Peyer's patch (tissue), 4 donors: ENCODE measurements around the gene SLC30A2.

ENCODE experiments used
- CTCF ChIP-seq, 6 experiments: fragments of 450-650 bp in 4 of 6; fragments of 200-600 bp in 2 of 6; sonication (generic) in 1 of 6; IDR thresholded peaks; one replicate each; pipeline ENCODE4 v1.5.1; 2017 to 2019; ENCODE audit warnings: antibody characterized with exemption in 6 of 6, mild to moderate bottlenecking in 3 of 6, moderate library complexity in 1 of 6
- POLR2A ChIP-seq, 2 donors: fragments of 450-650 bp; IDR thresholded peaks; one replicate each; pipeline ENCODE4 v1.5.1; 2017; ENCODE audit warnings: antibody characterized with exemption in 2 of 2, mild to moderate bottlenecking in 2 of 2, moderate library complexity in 2 of 2

- TF ChIP-seq CTCF (IDR thresholded peaks at IDR 0.05) (no peak), POLR2A (IDR thresholded peaks at IDR 0.05) (no peak)
These were observed 52.5 kb downstream of the SLC30A2 start for GRCh38 chr1:25993197-25993951.
